OCI-LY3 (cell line): ENCODE measurements around the gene EXD3.
A peak's percentile ranks its signal among the peaks of the same experiment; 100 is the strongest.

Experiments used
- H2AFZ ChIP-seq: fragments of 200-600, 300-600 bp; shearing (Covaris generic); 2 replicates; pipeline ENCODE4 v1.6.0; 2014; ENCODE audit warnings: antibody characterized with exemption, low read depth, low read length
- H3K27ac ChIP-seq: fragments of 200-600, 300-600 bp; sonication (generic); 2 replicates; pipeline ENCODE4 v1.5.1; 2014; ENCODE audit warnings: mild to moderate bottlenecking, low read length, moderate library complexity, mixed read lengths
- H3K27me3 ChIP-seq: fragments of 200-600, 300-600 bp; sonication (generic); 2 replicates; pipeline ENCODE4 v1.6.1; 2014; ENCODE audit warnings: low read depth, low read length, mixed read lengths
- H3K36me3 ChIP-seq: fragments of 200-600, 300-600 bp; sonication (generic); replicated peaks from 2 replicates; pipeline ENCODE3; 2014; ENCODE audit warnings: low read depth, low read length, mixed read lengths
- H3K4me1 ChIP-seq: fragments of 300-600, 200-600 bp; sonication (generic); 2 replicates; pipeline ENCODE4 v1.6.1; 2014; ENCODE audit warnings: low read length, mixed read lengths
- H3K4me2 ChIP-seq: fragments of 200-600, 300-600 bp; sonication (generic); 2 replicates; pipeline ENCODE4 v1.6.1; 2014; ENCODE audit warnings: low read length, mixed read lengths
- H3K4me3 ChIP-seq: fragments of 300-600, 200-600 bp; sonication (generic); 2 replicates; pipeline ENCODE4 v1.5.1; 2014; ENCODE audit warnings: antibody characterized with exemption, mild to moderate bottlenecking, low read length, moderate library complexity
- H3K79me2 ChIP-seq: fragments of 300-600, 200-600 bp; shearing (Covaris generic); 2 replicates; pipeline ENCODE4 v1.6.1; 2014; ENCODE audit warnings: mild to moderate bottlenecking, low read length, mixed read lengths
- H3K9ac ChIP-seq: fragments of 300-600, 200-600 bp; shearing (Covaris generic); 2 replicates; pipeline ENCODE4 v1.6.0; 2014; ENCODE audit warnings: mild to moderate bottlenecking, low read length, moderate library complexity
- H3K9me3 ChIP-seq: fragments of 200-600, 300-600 bp; shearing (Covaris generic); 2 replicates; pipeline ENCODE4 v1.6.1; 2014; ENCODE audit warnings: low read length, mixed read lengths; ENCODE audit not compliant: insufficient read depth
- H4K20me1 ChIP-seq: fragments of 200-600, 300-600 bp; sonication (generic); 2 replicates; pipeline ENCODE4 v1.6.1; 2016; ENCODE audit warnings: low read length, mixed read lengths; ENCODE audit not compliant: insufficient read depth
- CTCF ChIP-seq: fragments of 200-600, 300-600 bp; sonication (generic); IDR thresholded peaks from 2 replicates; pipeline ENCODE4 v1.5.1; 2014; ENCODE audit warnings: antibody characterized with exemption, low read length, low read depth
- EZH2phosphoT487 ChIP-seq: fragments of 200-600 bp; shearing (Covaris generic); IDR thresholded peaks from 2 replicates; pipeline ENCODE4 v1.6.1; 2018; ENCODE audit warnings: antibody characterized with exemption, mixed run types, low read depth

EXD3 gene

GRCh38 chr9:137316012-137316981 is 106.7 kb downstream of the EXD3 start:
- Histone ChIP-seq H3K9ac (peak overlapping the region; percentile 94), H3K27ac (peak overlapping the region; percentile 53), H3K27me3 (no peaks in the 10 kb centered on the region), H3K4me2 (peak overlapping the region; percentile 95), H3K4me3 (peak overlapping the region; percentile 87), H2AFZ (0 out of 2 replicates have a peak overlapping the region, but pooled peaks have one; percentile 14), H3K36me3 (no peaks in the 10 kb centered on the region), H3K9me3 (no peaks in the 10 kb centered on the region), H3K4me1 (peaks cover 27% of the 10 kb centered on the region), H3K79me2 (no peaks in the 10 kb centered on the region), H4K20me1 (no peaks in the 10 kb centered on the region)
- TF ChIP-seq EZH2phosphoT487 (no peak), CTCF (no peak)

- Histone ChIP-seq H3K36me3 (no peaks in the 10 kb centered on the region), H3K79me2 (no peaks in the 10 kb centered on the region), H3K4me1 (peaks cover 27% of the 10 kb centered on the region), H3K4me2 (peak overlapping the region; percentile 95), H3K27me3 (no peaks in the 10 kb centered on the region), H3K9me3 (no peaks in the 10 kb centered on the region), H4K20me1 (no peaks in the 10 kb centered on the region), H2AFZ (no peak overlapping the region; the same call in 1 of the 2 replicates), H3K9ac (peak overlapping the region; percentile 94), H3K4me3 (peak overlapping the region; percentile 87), H3K27ac (no peak overlapping the region)
- TF ChIP-seq CTCF (no peak), EZH2phosphoT487 (no peak)
Measured at GRCh38 chr9:137315581-137316011, 107.4 kb downstream of the EXD3 start.

- H2AFZ ChIP-seq: no peak overlapping the region
- H3K79me2 ChIP-seq: no peaks in the 10 kb centered on the region
- no peaks in the 10 kb centered on the region for H3K36me3 ChIP-seq
- peak overlapping the region; percentile 87 for H3K4me3 ChIP-seq
- peak overlapping the region; percentile 95 for H3K4me2 ChIP-seq
- peak overlapping the region; percentile 94 for H3K9ac ChIP-seq
- H4K20me1 ChIP-seq: no peaks in the 10 kb centered on the region
- H3K4me1 ChIP-seq: peaks cover 26% of the 10 kb centered on the region
- TF ChIP-seq EZH2phosphoT487 (no peak), CTCF (no peak)
- no peaks in the 10 kb centered on the region for H3K9me3 ChIP-seq
- no peaks in the 10 kb centered on the region for H3K27me3 ChIP-seq
- no peak overlapping the region for H3K27ac ChIP-seq
Measured at GRCh38 chr9:137314561-137315560, 108.1 kb downstream of the EXD3 start.
